Measurements from ENCODE around the gene IL23A. TPM values are rescaled to one million over a fixed set of nuclear protein-coding genes. Genes with fewer than 3 reads are reported as not detected.

The IL23A gene
- total RNA-seq, 1 donor from 2014 or later = not detected

- Mint-ChIP-seq H3K27me3 (ENCODE audit: low read depth) (no peaks in the 10 kb centered on the region), H3K4me3 (ENCODE audit: unreplicated experiment) (peak overlapping the region; percentile 46), H3K9me3 (ENCODE audit: low read depth) (peaks cover 2% of the 10 kb centered on the region), H3K4me1 (ENCODE audit: low read depth) (peaks cover 28% of the 10 kb centered on the region), H3K27ac (ENCODE audit: unreplicated experiment) (peak overlapping the region; percentile 88), H3K36me3 (ENCODE audit: low read depth) (no peaks in the 10 kb centered on the region)
- no peak for DNase-seq (ENCODE audit: low spot score)
- TF ChIP-seq, protein P1, sequence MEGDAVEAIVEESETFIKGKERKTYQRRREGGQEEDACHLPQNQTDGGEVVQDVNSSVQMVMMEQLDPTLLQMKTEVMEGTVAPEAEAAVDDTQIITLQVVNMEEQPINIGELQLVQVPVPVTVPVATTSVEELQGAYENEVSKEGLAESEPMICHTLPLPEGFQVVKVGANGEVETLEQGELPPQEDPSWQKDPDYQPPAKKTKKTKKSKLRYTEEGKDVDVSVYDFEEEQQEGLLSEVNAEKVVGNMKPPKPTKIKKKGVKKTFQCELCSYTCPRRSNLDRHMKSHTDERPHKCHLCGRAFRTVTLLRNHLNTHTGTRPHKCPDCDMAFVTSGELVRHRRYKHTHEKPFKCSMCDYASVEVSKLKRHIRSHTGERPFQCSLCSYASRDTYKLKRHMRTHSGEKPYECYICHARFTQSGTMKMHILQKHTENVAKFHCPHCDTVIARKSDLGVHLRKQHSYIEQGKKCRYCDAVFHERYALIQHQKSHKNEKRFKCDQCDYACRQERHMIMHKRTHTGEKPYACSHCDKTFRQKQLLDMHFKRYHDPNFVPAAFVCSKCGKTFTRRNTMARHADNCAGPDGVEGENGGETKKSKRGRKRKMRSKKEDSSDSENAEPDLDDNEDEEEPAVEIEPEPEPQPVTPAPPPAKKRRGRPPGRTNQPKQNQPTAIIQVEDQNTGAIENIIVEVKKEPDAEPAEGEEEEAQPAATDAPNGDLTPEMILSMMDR (IDR thresholded peaks at IDR 0.05) = no peak
Measured at GRCh38 chr12:56387152-56387736, 48.6 kb downstream of the IL23A start.

- Mint-ChIP-seq H3K36me3 (ENCODE audit: low read depth) (no peaks in the 10 kb centered on the region), H3K27ac (ENCODE audit: unreplicated experiment) (no peak overlapping the region), H3K4me3 (ENCODE audit: unreplicated experiment) (no peak overlapping the region), H3K27me3 (ENCODE audit: low read depth) (no peaks in the 10 kb centered on the region), H3K4me1 (ENCODE audit: low read depth) (peaks cover 28% of the 10 kb centered on the region), H3K9me3 (ENCODE audit: low read depth) (peaks cover 6% of the 10 kb centered on the region)
- DNase-seq (ENCODE audit: low spot score) = no peak
- TF ChIP-seq, protein P1 (IDR thresholded peaks at IDR 0.05) = no peak
Measured at GRCh38 chr12:56389412-56389811, 50.7 kb downstream of the IL23A start.

Other genes with a start within 250 kb of the IL23A start
- 59.8 to 87.1 TPM (median 65.1 TPM) in 3 replicates for gene PA2G4, start 234.3 kb upstream of the IL23A start, total RNA-seq
- 2,552 to 3,030 TPM (median 2,631 TPM) in 3 replicates for gene RPL41, start 222.3 kb upstream of the IL23A start, total RNA-seq
- gene ZC3H10, start 220.6 kb upstream of the IL23A start, total RNA-seq = 5.0 to 11.2 TPM (median 8.0 TPM) in 3 replicates
- 127 to 155 TPM (median 144 TPM) in 3 replicates for gene ESYT1, start 210.6 kb upstream of the IL23A start, total RNA-seq
- 70.5 to 79.7 TPM (median 75.2 TPM) in 3 replicates for gene MYL6B, start 186.3 kb upstream of the IL23A start, total RNA-seq
- 1,367 to 2,282 TPM (median 2,236 TPM) in 3 replicates for gene MYL6, start 180.5 kb upstream of the IL23A start, total RNA-seq
- gene SMARCC2, start 149.4 kb upstream of the IL23A start, total RNA-seq = 50.4 to 96.7 TPM (median 57.4 TPM) in 3 replicates
- gene RNF41, start 117.0 kb upstream of the IL23A start, total RNA-seq = 59.2 to 103 TPM (median 99.7 TPM) in 3 replicates
- 36.6 to 50.7 TPM (median 38.7 TPM) in 3 replicates for gene NABP2, start 114.5 kb upstream of the IL23A start, total RNA-seq
- gene SLC39A5, start 108.8 kb upstream of the IL23A start, total RNA-seq = 0.41 to 0.68 TPM (median 0.47 TPM) in 3 replicates
- gene ANKRD52, start 80.5 kb upstream of the IL23A start, total RNA-seq = 99.9 to 113 TPM (median 106 TPM) in 3 replicates
- 9.0 to 15.6 TPM (median 9.8 TPM) in 3 replicates for gene COQ10A, start 71.9 kb upstream of the IL23A start, total RNA-seq
- gene CS, start 38.6 kb upstream of the IL23A start, total RNA-seq = 160 to 174 TPM (median 171 TPM) in 3 replicates
- gene CNPY2, start 22.9 kb upstream of the IL23A start, total RNA-seq = 144 to 188 TPM (median 149 TPM) in 3 replicates
- 27.6 to 32.5 TPM (median 29.1 TPM) in 3 replicates for gene PAN2, start 4.9 kb upstream of the IL23A start, total RNA-seq
- gene STAT2, start 21.2 kb downstream of the IL23A start, total RNA-seq = 163 to 210 TPM (median 166 TPM) in 3 replicates
- gene APOF, start 24.0 kb downstream of the IL23A start, total RNA-seq = not detected in 3 replicates
- 11.7 to 21.0 TPM (median 12.1 TPM) in 3 replicates for gene TIMELESS, start 110.5 kb downstream of the IL23A start, total RNA-seq
- not detected in 3 replicates for gene MIP, start 115.8 kb downstream of the IL23A start, total RNA-seq
- 1.5 to 2.7 TPM (median 1.6 TPM) in 3 replicates for gene SPRYD4, start 129.7 kb downstream of the IL23A start, total RNA-seq
- gene GLS2, start 149.3 kb downstream of the IL23A start, total RNA-seq = 0.25 to 0.54 TPM in 2 of 3 replicates, not detected in the other
- 57.0 to 65.3 TPM (median 57.6 TPM) in 3 replicates for gene RBMS2, start 182.9 kb downstream of the IL23A start, total RNA-seq

Measured in chondrocyte (in vitro differentiated cells).